Right atrium auricular region (tissue), 2 donors: ENCODE data around the gene ROBO2. TPM values are rescaled to one million over a fixed set of nuclear protein-coding genes. Genes with fewer than 3 reads are reported as not detected.

Experiments
- DNase-seq: peaks from one replicate; pipeline ENCODE4 v3.0.0-alpha.2; 2019; ENCODE audit warnings: low spot score
- H3K27ac ChIP-seq, 2 donors: fragments of 200-600 bp; sonication (generic); 1 replicate in 1 of 2; 2 replicates in 1 of 2; pipeline ENCODE4 v1.5.1; 2016 to 2019
- H3K27me3 ChIP-seq, 2 donors: fragments of 200-600 bp; sonication (generic); one replicate each; pipeline versions ENCODE4 v1.5.1 to v1.6.0; 2017 to 2019
- H3K36me3 ChIP-seq: fragments of 200-600 bp; sonication (generic); one replicate; pipeline ENCODE4 v1.5.1; 2016
- H3K4me1 ChIP-seq, 2 donors: fragments of 200-600 bp; sonication (generic); one replicate each; pipeline versions ENCODE4 v1.5.1 to v1.6.0; 2017 to 2019
- H3K4me3 ChIP-seq, 2 donors: fragments of 200-600 bp; sonication (generic); 1 replicate in 1 of 2; 2 replicates in 1 of 2; pipeline ENCODE4 v1.5.1; 2017 to 2019; ENCODE audit warnings: mild to moderate bottlenecking in 1 of 2, moderate library complexity in 1 of 2
- H3K9me3 ChIP-seq, 2 donors: fragments of 200-600 bp; sonication (generic); one replicate each; pipeline ENCODE4 v1.5.1; 2019
- total RNA-seq, 2 donors: library from RNA; depleted of rRNA; stranded (reverse); fragments of >200 nt; gene quantifications; one replicate each; pipeline ENCODE4 v1.1.0, GENCODE V29; 2016
- TF ChIP-seq, protein P1 (sequence below), 2 donors: fragments of 200-600 bp; sonication (generic); IDR thresholded peaks; one replicate each; pipeline ENCODE4 v1.5.1; 2019; ENCODE audit warnings: antibody characterized with exemption in 2 of 2

Gene ROBO2
- total RNA-seq, 2 donors from 2014 or later, result 2.5 TPM; not detected in 1

DNA sequence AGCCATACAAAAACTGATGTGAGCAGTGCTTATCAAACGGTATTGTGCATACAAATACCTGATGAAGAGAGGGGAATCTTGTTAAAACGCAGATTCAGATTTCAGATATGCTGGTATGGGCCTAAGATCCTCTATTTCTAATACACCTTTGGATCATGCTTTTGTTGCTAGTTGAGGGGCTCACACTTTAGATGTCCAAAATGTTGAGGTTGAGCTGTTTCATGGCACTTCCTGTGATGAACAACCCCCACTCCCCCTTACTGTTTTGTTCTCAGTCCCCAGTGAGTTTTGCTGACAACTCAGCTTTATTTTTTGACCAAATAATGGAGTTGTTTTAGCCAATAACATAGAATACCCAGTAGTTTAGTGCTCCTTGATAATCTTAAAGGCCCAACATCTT, 53.2 kb downstream of the ROBO2 start:
- Histone ChIP-seq H3K4me1 (no peaks in the 10 kb centered on the region), H3K27me3 (no peaks in the 10 kb centered on the region), H3K4me3 (no peak overlapping the region), H3K9me3 (no peaks in the 10 kb centered on the region), H3K36me3 (no peaks in the 10 kb centered on the region), H3K27ac (no peak overlapping the region)
- DNase-seq, result no peak
- TF ChIP-seq, protein P1, sequence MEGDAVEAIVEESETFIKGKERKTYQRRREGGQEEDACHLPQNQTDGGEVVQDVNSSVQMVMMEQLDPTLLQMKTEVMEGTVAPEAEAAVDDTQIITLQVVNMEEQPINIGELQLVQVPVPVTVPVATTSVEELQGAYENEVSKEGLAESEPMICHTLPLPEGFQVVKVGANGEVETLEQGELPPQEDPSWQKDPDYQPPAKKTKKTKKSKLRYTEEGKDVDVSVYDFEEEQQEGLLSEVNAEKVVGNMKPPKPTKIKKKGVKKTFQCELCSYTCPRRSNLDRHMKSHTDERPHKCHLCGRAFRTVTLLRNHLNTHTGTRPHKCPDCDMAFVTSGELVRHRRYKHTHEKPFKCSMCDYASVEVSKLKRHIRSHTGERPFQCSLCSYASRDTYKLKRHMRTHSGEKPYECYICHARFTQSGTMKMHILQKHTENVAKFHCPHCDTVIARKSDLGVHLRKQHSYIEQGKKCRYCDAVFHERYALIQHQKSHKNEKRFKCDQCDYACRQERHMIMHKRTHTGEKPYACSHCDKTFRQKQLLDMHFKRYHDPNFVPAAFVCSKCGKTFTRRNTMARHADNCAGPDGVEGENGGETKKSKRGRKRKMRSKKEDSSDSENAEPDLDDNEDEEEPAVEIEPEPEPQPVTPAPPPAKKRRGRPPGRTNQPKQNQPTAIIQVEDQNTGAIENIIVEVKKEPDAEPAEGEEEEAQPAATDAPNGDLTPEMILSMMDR (IDR thresholded peaks at IDR 0.05), result no peak

DNA sequence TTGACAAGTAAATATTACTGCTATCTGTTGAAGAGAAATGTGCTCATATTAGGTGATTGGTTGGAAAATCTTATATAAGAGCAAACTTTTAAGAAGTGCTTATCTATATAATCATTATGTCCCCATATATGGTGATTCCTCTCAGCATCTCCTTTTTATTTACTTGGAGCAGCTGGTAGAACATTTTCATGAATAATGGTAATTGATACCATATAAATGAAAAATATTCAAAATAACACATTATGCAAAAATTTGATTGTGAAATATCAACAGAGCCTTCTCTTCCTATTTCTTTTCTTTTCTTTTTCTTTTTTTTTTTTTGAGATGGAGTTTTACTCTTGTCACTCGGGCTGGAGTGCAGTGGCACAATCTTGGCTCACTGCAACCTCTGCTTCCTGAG, 56.2 kb downstream of the ROBO2 start:
- Histone ChIP-seq H3K4me3 (no peak overlapping the region), H3K27ac (no peak overlapping the region), H3K27me3 (no peaks in the 10 kb centered on the region), H3K36me3 (no peaks in the 10 kb centered on the region), H3K4me1 (no peaks in the 10 kb centered on the region), H3K9me3 (no peaks in the 10 kb centered on the region)
- no peak for DNase-seq
- TF ChIP-seq, protein P1 (IDR thresholded peaks at IDR 0.05), result no peak

DNA sequence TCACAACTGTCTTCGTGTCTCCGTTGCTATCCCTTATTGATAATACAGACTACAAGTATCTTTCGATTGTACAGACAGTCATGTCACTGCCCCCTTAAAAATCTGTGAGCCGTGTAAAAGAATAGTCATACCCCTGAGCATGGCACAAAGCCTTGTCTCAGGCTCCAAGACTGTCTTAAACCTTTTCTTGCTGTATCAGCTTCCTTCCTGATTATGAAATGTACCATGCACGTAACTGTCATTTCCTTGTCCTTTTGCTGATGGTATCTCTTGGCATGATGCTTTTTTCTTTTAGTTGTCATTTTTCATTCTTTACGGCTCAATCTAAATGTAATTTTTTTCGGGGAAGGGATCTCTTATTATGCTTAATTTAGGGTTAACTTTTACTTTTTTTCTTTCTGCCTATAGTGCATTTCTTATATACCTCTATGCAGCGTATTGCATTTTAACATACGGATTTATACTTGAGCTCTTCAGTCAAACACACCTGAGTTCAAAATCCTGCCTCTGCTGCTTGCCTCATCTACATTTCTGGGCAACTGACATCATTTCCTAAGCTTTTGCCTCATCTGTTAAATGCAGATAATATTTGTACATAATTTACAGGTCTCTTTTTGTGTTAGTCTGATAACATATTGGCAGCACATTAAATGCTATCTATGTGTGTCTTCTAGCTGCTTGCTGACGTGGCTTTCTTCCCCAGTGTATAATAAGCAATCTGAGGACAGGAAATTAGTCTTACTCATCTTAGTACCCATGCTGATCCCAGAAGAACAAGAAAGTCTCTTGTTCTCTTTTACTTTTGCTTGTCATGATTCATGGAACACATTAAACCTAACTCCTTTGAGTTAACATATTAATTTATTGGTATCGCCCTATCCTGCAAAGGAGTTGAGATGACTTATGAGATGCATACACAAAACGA, 57.3 kb downstream of the ROBO2 start:
- Histone ChIP-seq H3K27me3 (no peaks in the 10 kb centered on the region), H3K9me3 (no peaks in the 10 kb centered on the region), H3K27ac (no peak overlapping the region), H3K4me1 (no peaks in the 10 kb centered on the region), H3K36me3 (no peaks in the 10 kb centered on the region), H3K4me3 (no peak overlapping the region)
- no peak for DNase-seq
- TF ChIP-seq, protein P1 (IDR thresholded peaks at IDR 0.05), result no peak

DNA sequence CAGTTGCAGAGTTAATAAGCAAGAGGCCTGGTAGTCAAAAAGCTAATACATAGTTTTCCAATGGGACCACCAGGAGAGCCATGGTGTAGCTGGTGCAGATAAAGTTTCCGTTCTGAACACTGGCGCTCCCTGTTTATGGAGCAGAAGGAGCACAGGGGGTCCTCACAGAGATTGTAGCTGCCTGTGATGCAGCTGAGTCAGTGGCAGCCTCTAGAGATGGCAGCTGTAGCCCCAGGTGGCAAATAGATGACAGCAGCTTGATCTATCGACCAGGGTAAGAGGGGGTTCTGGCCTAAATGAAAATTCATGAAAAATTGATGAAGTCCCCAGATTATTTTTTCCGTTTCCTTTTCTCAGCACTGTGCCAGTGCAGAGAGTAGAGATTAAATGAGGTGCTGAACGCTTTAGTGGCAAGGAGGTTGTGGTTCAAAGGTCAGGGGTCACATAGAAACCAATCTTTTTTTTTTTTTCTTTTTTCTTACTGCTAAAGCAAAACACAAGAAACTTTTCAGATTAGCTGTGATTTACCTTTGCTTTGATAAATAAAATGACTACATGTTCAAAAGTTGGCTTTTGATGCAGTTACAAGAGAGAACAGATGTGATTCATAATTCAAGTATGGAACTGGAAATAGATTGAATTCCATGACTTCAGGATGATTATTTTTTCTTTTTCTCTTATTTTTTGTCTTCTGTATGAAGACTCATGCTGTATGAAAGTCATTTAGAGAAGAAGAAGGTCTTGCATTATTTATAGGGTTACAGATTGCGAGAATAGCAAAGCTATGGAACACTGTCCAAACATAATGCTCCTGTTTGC, 63.3 kb downstream of the ROBO2 start:
- Histone ChIP-seq H3K9me3 (no peaks in the 10 kb centered on the region), H3K36me3 (no peaks in the 10 kb centered on the region), H3K27ac (no peak overlapping the region), H3K4me3 (no peak overlapping the region), H3K4me1 (no peaks in the 10 kb centered on the region), H3K27me3 (no peaks in the 10 kb centered on the region)
- DNase-seq, result no peak
- TF ChIP-seq, protein P1 (IDR thresholded peaks at IDR 0.05), result no peak

DNA sequence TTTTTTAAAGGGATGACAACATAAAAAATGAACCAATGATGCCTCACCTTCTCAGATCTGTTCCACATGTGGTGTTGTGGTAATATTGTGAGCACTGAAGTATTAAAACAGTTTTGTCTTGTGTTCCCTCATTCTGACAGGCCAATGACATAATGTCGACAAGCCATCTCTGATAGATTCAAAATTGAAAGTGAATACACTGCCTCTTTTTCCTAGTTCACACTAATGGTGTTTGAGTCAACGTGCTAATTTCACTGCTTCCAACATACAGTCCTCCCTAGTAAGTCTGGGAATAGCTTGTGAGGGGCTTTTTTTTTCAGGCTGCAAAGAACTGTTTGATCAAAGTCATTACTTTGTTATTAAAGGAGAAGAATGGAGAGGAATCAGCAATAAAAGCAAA, 82.8 kb downstream of the ROBO2 start:
- no peaks in the 10 kb centered on the region for H3K4me1 ChIP-seq
- H3K9me3 ChIP-seq, result no peaks in the 10 kb centered on the region
- no peak for DNase-seq
- H3K27ac ChIP-seq, result no peak overlapping the region
- H3K27me3 ChIP-seq, result no peaks in the 10 kb centered on the region
- TF ChIP-seq, protein P1 (IDR thresholded peaks at IDR 0.05), result no peak
- H3K36me3 ChIP-seq, result no peaks in the 10 kb centered on the region
- H3K4me3 ChIP-seq, result no peak overlapping the region
